Fibroblast of skin of left quadriceps (primary cell): ENCODE results near the gene PDE1C.

Experiments
- DNase-seq, 2 experiments: peaks; one replicate each; pipeline ENCODE4 v3.0.0-alpha.2; 2013; ENCODE audit warnings: low read depth in 2 of 2

PDE1C gene

GRCh38 chr7:32074787-32075585 lies 4.8 kb upstream of the PDE1C start:
- DNase-seq: no peak

DNA sequence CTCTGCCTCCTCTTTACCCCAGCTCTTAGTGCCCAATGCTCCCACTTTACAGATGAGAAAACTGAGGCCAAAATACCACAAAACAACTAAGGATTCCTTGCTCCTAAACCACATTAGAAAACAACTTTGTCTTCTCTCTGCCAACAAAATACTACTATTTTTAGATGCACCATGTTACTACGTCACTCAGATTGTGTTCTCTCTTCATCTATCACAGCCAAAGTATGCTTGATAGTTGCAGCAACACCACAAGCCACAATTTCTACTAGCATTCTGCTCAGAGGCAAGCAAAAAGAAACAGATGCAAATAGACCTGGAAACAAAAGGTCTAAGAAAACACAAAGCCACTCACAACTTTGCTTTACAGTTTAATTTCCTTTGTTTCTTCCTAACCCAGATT lies 3.3 kb upstream of the PDE1C start:
- no peak for DNase-seq

GRCh38 chr7:32072397-32072796 lies 2.2 kb upstream of the PDE1C start:
- DNase-seq: no peak

- no peak for DNase-seq
Measured at GRCh38 chr7:32071466-32072091, 1.4 kb upstream of the PDE1C start.

DNA sequence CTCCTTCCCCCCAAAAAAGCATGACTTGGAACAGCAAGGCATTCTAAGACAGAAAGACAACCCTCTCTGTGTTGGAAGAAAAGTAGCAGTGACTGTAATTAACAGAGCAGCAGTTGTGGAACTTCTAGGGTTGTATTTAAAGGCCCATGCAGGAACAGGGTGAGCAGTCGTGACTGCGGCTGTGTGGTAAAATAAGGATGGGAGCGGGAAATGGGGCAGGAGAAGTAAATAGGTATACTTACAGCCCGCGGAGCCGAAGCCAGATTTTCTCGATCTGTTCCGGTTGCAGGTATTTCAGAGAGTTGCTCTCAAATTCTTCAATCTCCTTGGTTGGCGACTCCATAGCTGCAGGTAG lies 179 bp downstream of the PDE1C start:
- no peak for DNase-seq

DNA sequence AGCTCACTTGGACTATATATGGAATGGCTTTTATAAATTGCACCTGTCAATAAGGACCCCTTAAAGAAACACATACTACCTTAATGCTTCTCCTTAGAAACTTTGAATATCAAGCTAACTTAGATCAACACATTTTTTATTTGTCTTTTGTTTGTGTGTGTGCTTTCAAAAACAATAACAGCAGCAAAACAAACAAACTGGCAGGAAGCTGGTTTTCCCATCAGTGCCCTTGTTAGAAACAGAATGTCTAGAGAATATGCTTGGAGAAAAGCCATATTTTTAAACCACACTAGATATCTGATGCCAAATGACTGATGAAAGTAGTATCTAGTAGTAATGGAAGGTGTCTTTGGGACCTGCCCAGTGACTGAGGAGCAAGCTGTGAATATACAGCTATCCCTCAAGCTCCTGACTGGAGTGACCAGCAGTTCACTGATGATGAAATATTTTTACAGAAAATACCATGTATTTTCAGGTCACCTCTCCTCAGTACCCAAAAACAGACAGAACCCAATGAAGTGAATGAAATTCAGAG lies 1.0 kb downstream of the PDE1C start:
- DNase-seq: no peak

GRCh38 chr7:32068411-32069101 lies 1.7 kb downstream of the PDE1C start:
- DNase-seq: no peak

DNA sequence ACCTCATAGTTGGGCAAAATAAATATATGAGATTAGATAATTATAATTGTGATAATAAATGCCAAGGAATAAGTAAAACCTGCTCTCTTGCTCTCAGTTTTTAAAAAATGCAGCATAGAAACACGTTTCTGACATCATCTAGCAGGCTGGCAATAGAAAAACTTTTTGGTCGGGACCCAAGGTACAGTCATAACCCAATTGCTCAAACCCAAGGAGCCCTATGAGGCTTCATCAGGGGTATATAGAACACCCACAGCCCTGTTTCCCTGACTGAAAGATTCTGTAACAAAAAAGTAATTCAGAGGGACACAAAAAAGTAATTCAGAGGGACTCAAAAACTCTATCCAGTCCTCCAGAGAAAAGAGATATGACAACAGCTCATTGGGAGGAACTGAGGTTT lies 3.8 kb downstream of the PDE1C start:
- no peak for DNase-seq

DNA sequence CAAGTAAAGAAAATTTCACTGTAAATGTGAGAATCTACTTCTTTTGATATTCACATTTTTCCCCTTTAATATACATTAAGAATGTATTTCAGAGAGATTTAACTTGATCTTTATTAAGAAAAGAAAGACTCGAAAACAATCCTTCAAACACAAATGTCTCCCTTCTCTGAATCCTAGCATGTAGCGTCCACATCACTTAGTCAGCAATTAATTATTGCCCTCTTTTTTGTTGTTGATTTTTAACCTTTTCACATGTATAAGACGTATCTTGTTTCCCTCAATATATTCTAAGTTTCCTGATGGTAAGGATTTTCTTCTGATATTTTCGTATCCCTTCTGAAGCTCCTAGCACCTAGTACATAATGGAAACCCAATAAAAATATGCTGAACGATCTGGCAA lies 6.6 kb downstream of the PDE1C start:
- DNase-seq: no peak

DNA sequence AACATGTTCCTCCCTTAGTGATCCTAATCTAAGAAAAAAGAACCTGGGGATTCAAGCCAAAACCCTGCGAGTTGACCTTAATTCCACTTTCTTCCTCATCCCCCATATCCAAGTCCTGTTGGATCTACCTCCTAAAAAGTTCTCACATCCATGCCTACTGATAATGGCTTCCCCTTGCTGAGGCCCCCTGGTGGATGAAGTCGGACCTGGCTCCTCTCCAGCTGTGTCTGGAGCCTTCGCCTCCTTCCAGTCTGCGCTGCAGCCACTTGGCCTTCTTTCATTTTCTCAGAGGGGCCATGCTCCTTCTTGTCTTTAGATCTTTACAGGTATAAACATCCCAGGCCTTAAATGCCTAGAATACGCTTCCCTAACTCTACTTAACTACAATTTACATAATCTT lies 8.1 kb downstream of the PDE1C start:
- DNase-seq: no peak

GRCh38 chr7:32061346-32061745 lies 8.9 kb downstream of the PDE1C start:
- DNase-seq: no peak

DNA sequence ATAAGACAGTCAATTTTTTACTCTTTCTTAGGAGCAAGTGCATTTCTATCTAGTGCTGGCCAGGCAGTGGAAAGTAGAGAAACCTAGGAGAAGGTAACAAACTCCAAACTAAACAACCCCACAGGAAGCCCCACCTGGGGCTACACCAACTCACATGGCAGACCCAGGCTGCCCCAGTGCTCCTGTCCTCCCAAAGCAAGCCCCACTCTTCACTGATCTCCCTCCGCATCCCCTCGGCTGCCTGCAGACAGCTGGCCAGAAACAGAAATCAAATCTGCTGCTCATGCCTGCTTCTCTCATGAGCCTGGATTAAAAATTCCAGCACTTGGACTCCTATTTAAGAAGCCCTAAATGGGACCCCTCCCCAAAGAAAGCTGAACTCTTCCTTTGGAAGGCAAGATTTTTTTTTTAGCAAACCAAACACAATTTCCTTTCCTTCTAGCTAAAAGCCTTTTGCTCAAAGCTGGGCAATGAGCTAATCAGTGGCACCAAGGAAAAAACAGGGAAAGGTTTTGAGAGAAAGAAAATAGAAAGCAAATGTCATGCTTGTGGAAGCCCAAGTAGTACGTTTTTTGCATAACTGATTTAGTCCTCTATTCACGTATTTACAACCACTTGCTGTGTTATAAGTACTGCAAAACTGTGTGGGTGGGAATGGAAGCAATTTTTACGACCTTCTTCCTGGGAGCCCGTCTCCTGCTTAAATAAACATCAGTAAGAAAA lies 10.8 kb downstream of the PDE1C start:
- no peak for DNase-seq

DNA sequence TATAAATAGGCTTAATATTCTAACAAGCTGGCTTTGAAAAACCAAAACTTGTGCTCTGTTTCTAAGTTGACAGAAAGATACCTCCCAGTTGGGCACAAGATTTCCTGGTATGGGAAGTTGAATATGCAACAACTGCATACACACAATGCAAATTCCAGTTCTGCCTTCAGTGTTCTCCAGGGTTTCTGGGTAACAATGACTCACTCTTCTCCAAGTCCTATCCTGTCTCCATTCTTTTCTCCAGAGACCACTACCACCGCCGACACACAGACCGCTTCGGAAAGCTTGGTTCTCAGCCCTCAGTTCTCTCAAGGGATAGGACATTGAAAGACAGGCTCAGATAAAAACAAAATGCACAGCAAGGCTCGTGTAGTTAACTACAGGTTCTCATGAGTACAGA lies 12.2 kb downstream of the PDE1C start:
- DNase-seq: no peak

- no peak for DNase-seq
Measured at GRCh38 chr7:32056767-32057166, 13.4 kb downstream of the PDE1C start.

DNA sequence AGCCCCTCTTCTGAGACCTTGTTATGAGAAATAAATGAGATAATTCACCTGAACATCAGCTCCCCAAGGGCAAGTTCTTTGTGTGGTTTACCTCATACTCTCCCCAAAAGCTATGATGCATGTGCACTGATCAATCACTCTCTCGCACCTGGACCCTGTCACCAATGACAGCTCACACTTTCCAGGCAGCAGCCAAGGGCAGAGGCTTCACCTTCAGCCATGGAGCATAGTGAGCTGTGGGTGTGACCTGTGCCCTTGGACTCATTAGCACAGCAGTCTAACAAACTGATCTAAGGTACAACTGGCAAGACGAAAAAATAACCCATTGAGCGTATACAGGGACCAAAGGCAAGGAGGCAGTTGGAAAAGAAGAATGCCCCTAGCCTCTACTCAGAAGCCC lies 17.0 kb downstream of the PDE1C start:
- DNase-seq: no peak

GRCh38 chr7:32051128-32051527 lies 19.1 kb downstream of the PDE1C start:
- no peak for DNase-seq

DNA sequence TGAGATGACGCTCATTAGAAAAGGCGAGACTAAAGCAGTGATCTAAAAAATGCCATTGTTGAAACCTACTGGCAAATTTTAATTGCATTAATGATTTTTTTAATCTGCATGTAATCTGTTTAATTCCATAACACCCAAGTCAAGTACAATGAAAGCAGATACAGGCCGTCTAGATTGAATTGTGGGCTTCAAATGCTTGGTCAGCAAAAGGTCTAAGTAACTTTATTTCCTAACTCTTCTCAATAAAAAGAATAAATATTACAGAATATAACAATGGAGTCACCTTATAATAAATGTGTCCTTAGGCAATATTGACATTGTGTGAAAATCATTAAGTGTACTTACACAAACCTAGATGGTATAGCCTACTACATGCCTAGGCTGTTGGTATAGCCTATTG lies 20.6 kb downstream of the PDE1C start:
- DNase-seq: no peak

GRCh38 chr7:32048970-32049491 lies 21.2 kb downstream of the PDE1C start:
- no peak for DNase-seq

- no peak for DNase-seq
Measured at GRCh38 chr7:32047801-32048200, 22.4 kb downstream of the PDE1C start.

GRCh38 chr7:32047075-32047474 lies 23.1 kb downstream of the PDE1C start:
- no peak for DNase-seq

GRCh38 chr7:32045228-32045627 lies 25.0 kb downstream of the PDE1C start:
- DNase-seq: no peak

DNA sequence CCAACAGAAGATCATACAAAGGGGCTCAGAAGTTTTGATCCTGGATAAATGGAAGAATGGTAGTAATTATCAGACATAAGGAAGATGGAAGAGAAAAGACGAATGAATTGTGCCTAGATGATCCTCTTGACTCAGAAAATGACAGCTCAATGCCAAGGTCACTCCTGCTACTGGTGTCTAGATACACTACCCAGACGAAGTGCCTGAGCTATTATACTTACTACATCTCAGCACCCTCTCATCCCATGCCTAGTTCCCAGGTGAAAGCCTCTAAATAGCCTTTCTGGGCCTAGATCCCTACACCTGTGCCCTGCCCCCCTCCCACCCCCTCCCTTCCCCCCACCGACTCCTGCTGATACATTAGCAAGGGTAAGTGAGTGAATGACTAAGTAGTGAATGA lies 25.5 kb downstream of the PDE1C start:
- DNase-seq: no peak
